ENCODE measurements around the gene CACNA1D.

The CACNA1D gene

GRCh38 chr3:53579636-53580035, 85.2 kb downstream of the CACNA1D start:
- DNase-seq (ENCODE audit: low read depth), result no peak

GRCh38 chr3:53581671-53582070, 87.3 kb downstream of the CACNA1D start:
- DNase-seq (ENCODE audit: low read depth), result peak; percentile 3

- DNase-seq (ENCODE audit: low read depth), result no peak
These were observed 88.8 kb downstream of the CACNA1D start for GRCh38 chr3:53583161-53583690.

- no peak for DNase-seq (ENCODE audit: low read depth)
These were observed 90.6 kb downstream of the CACNA1D start for GRCh38 chr3:53585049-53585448.

- DNase-seq (ENCODE audit: low read depth), result no peak
These were observed 91.2 kb downstream of the CACNA1D start for GRCh38 chr3:53585627-53586026.

- no peak for DNase-seq (ENCODE audit: low read depth)
These were observed 93.7 kb downstream of the CACNA1D start for GRCh38 chr3:53588122-53588521.

- no peak for DNase-seq (ENCODE audit: low read depth)
These were observed 94.8 kb downstream of the CACNA1D start for GRCh38 chr3:53589201-53589600.

GRCh38 chr3:53589806-53590205, 95.4 kb downstream of the CACNA1D start:
- DNase-seq (ENCODE audit: low read depth), result no peak

- no peak for DNase-seq (ENCODE audit: low read depth)
These were observed 96.2 kb downstream of the CACNA1D start for GRCh38 chr3:53590606-53591005.

- DNase-seq (ENCODE audit: low read depth), result no peak
These were observed 97.2 kb downstream of the CACNA1D start for GRCh38 chr3:53591646-53592045.

GRCh38 chr3:53592862-53593261, 98.5 kb downstream of the CACNA1D start:
- no peak for DNase-seq (ENCODE audit: low read depth)

- DNase-seq (ENCODE audit: low read depth), result no peak
These were observed 99.2 kb downstream of the CACNA1D start for GRCh38 chr3:53593611-53594010.

GRCh38 chr3:53594276-53594675, 99.9 kb downstream of the CACNA1D start:
- DNase-seq (ENCODE audit: low read depth), result no peak

- DNase-seq (ENCODE audit: low read depth), result no peak
These were observed 101.2 kb downstream of the CACNA1D start for GRCh38 chr3:53595660-53596059.

GRCh38 chr3:53597136-53597915, 102.9 kb downstream of the CACNA1D start:
- DNase-seq (ENCODE audit: low read depth), result no peak

GRCh38 chr3:53599771-53600170, 105.4 kb downstream of the CACNA1D start:
- no peak for DNase-seq (ENCODE audit: low read depth)

GRCh38 chr3:53602866-53603265, 108.5 kb downstream of the CACNA1D start:
- DNase-seq (ENCODE audit: low read depth), result no peak

- DNase-seq (ENCODE audit: low read depth), result no peak
These were observed 109.8 kb downstream of the CACNA1D start for GRCh38 chr3:53604232-53604631.

GRCh38 chr3:53606793-53607192, 112.4 kb downstream of the CACNA1D start:
- no peak for DNase-seq (ENCODE audit: low read depth)

- DNase-seq (ENCODE audit: low read depth), result no peak
These were observed 118.1 kb downstream of the CACNA1D start for GRCh38 chr3:53612508-53612907.

- no peak for DNase-seq (ENCODE audit: low read depth)
These were observed 118.7 kb downstream of the CACNA1D start for GRCh38 chr3:53613125-53613524.

- DNase-seq (ENCODE audit: low read depth), result no peak
These were observed 119.9 kb downstream of the CACNA1D start for GRCh38 chr3:53614307-53614706.

GRCh38 chr3:53616321-53616720, 121.9 kb downstream of the CACNA1D start:
- no peak for DNase-seq (ENCODE audit: low read depth)
